ENCODE results near the gene AFF3.

Gene AFF3

DNA sequence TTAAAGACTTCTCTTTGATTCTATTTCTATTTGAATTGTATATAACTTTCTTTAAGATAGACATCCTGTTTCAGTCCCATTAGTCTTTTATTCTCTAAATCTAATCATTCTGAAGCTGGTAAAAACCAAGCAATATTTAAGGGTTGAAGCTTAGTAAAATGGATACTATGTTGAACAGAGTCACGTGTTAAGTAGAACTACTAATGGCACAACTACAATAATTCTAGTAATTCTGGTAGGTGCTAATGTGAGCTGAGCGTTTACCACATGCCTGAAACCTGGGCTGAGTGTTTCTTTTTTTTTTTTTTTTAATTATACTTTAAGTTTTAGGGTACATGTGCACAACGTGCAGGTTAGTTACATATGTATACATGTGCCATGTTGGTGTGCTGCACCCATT is 8.9 kb upstream of the AFF3 start:
- TF ChIP-seq, protein P1, sequence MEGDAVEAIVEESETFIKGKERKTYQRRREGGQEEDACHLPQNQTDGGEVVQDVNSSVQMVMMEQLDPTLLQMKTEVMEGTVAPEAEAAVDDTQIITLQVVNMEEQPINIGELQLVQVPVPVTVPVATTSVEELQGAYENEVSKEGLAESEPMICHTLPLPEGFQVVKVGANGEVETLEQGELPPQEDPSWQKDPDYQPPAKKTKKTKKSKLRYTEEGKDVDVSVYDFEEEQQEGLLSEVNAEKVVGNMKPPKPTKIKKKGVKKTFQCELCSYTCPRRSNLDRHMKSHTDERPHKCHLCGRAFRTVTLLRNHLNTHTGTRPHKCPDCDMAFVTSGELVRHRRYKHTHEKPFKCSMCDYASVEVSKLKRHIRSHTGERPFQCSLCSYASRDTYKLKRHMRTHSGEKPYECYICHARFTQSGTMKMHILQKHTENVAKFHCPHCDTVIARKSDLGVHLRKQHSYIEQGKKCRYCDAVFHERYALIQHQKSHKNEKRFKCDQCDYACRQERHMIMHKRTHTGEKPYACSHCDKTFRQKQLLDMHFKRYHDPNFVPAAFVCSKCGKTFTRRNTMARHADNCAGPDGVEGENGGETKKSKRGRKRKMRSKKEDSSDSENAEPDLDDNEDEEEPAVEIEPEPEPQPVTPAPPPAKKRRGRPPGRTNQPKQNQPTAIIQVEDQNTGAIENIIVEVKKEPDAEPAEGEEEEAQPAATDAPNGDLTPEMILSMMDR (IDR thresholded peaks at IDR 0.05; ENCODE audit: borderline replicate concordance, insufficient read depth, low read depth, low read length) = no peak
- H3K4me3 ChIP-seq (ENCODE audit: low read depth, low read length) = no peak overlapping the region

DNA sequence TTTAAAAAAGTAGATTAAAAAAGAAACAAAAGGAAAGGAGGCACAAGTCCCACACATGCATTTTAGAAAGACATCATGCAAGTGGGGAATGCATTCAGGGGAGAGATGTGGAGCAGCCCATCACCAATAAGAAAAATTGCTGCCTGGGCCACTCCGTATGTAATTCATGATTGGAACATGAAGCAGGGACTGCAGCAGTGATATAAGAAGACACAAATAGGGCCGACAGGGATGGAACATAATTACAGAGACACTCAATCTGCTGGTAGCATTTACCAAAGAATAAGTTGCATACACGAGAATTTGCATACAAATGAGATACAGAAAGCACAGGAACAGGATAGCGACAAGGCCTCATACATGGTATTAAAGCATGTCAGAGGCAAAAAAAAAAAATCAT is 6.5 kb upstream of the AFF3 start:
- TF ChIP-seq, protein P1 (IDR thresholded peaks at IDR 0.05; ENCODE audit: borderline replicate concordance, insufficient read depth, low read depth, low read length) = no peak

DNA sequence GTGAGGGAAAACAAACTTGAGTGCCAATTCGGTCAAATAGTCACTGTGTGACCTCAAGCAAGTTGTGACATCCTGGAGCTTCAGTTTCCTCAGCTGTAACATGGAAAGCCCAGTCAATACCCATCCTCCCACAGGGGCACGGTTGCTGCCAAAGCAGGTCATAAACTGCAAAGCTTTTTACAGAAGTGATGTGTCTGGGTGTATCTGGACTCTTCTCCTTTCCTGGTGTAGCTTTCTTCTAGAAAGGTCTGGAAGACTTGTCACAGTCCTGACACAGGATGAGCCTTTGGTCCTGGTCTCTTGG is 4.2 kb upstream of the AFF3 start:
- TF ChIP-seq, protein P1 (IDR thresholded peaks at IDR 0.05; ENCODE audit: borderline replicate concordance, insufficient read depth, low read depth, low read length) = no peak
- no peak overlapping the region for H3K4me3 ChIP-seq (ENCODE audit: low read depth, low read length)

More for the DNA sequence above, 6.5 kb upstream of the AFF3 start:
- H3K4me3 ChIP-seq (ENCODE audit: low read depth, low read length) = no peak overlapping the region

DNA sequence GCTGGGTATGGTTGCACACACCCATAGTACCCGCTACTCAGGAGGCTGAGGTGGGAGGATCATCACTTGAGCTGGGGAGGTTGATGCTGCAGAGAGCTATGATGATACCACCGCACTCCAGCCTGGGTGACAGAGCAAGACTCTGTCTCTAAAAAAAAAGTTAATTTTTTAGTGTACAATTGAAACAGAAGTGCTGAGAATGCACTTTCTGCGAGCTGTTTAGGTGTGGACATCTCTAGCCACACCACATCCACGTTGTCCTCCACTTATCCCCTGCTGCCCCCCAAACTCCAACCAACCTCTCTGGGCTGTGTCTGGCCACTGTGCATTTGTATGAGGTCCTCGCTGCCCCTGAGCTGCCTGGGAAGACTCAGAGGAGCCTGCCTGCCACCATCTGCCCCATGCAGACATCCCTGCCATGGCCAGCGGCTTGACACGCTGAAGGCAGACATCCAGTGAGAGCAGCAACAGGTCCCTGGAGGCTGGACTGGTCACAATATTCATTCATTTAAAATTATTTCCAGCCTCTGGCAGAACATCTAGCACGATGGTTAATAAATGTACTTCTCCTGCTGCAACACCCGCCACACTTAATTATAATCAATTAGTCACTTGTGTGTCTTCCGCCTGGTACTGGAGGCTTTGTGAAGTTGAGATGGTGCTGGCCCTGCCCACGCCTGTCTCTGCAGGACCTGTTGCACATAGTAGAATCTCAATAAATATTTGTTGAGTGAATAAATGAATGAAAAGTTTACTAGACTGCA is 3.7 kb upstream of the AFF3 start:
- no peak overlapping the region for H3K4me3 ChIP-seq (ENCODE audit: low read depth, low read length)
- TF ChIP-seq, protein P1 (IDR thresholded peaks at IDR 0.05; ENCODE audit: borderline replicate concordance, insufficient read depth, low read depth, low read length) = no peak

DNA sequence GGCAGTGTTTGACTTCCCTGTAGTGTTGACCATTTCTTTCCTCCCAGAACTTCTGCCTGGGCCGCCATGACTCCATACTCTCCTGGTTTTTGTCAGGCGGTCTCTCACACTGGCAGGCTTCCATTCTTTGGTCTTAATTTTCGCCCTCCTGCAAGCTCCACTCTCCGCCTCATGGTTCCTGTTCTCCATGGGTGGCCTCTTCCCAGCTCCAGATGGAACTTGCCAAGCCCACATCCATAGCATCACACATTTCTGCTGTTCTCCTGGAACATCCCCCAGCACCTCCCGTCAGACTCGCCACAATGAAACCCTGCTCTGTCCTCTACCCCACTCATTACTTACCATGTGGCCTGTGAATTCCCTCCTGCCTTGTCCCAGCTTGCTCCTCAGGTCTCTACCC is 896 bp upstream of the AFF3 start:
- no peak overlapping the region for H3K4me3 ChIP-seq (ENCODE audit: low read depth, low read length)
- TF ChIP-seq, protein P1 (IDR thresholded peaks at IDR 0.05; ENCODE audit: borderline replicate concordance, insufficient read depth, low read depth, low read length) = no peak

DNA sequence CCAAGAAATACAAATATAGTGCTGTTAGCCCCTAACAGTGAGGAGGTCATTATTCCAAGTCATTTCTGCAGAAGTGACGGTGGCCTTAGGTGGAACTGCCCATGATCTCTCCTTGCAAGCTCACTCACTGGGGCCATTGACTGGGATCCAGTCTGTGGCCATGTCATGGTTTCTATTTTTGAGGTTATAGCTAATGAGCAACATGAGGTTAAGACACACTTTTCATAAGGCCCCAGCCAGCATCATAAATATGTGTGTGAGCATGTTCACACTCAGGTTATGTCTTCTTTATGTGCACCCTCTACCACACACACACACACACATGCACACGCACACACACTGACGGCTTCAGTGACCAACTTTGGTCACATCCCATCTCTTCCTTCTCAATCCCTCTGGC is 484 bp downstream of the AFF3 start:
- H3K4me3 ChIP-seq (ENCODE audit: low read depth, low read length) = peak overlapping the region; percentile 57
- TF ChIP-seq, protein P1 (IDR thresholded peaks at IDR 0.05; ENCODE audit: borderline replicate concordance, insufficient read depth, low read depth, low read length) = no peak

DNA sequence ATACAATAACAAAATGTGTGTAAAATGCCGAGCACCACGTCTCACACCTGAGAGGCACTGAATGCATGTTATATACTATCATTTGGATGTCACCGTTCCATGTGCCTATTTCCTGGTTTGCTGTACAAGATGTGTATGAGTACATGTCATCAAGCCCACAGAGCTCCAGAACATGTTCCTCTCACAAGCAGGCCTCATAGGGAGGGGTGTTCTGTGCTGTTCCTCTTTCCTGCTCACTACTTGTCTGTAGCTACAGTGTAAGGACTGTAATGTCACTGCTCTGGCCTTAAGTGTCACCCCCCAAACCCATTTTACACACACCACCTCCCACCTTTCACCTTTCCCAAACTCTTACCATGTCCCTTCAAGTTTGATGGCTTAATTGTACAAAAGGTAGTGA is 1.8 kb downstream of the AFF3 start:
- TF ChIP-seq, protein P1 (IDR thresholded peaks at IDR 0.05; ENCODE audit: borderline replicate concordance, insufficient read depth, low read depth, low read length) = no peak
- H3K4me3 ChIP-seq (ENCODE audit: low read depth, low read length) = peak overlapping the region; percentile 57

All from GM12875 (cell line).